22Rv1 (cell line): ENCODE data around the gene RHBDF2.

Experiments used
- H3K27ac ChIP-seq: fragments of 450-650 bp; 2 replicates; pipeline ENCODE4 v1.5.1; 2017
- ZFX ChIP-seq: fragments of 450-650 bp; IDR thresholded peaks from 2 replicates; pipeline ENCODE4 v1.6.1; 2017; ENCODE audit warnings: antibody characterized with exemption, borderline replicate concordance
- TF ChIP-seq, protein P1 (sequence below): fragments of 450-650 bp; IDR thresholded peaks from 2 replicates; pipeline ENCODE4 v1.5.1; 2017; ENCODE audit warnings: mild to moderate bottlenecking

RHBDF2 gene

DNA sequence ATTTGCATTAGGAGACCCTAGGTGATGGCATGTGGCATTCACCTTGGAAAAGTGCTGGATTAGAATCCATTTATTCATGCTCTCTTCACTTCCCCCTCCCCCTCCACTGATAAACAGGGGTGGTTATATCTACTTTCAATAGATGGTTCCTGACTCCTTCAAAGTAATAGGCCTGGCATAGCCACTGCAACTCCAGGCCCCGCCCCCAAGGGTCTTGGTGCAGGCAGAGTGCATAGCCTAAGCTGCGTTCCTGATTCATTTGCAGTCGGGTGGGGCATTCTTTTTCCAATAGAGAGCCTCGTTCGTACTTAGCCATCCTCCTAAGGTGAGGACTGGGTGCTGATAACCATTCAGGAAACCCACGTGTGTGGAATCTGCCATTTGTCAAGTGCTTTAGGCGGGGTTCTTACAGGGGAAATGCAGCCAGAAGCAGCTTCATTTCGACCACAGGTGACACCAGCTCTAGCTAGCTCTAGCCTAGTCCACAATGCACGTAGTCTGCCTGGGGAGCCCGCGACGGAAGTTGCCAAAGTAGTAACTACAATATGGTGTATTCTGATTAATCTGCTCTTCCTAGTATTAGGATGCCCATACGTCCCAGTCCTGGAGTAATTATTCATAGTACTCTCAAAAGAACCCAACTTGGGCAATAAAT lies 59.4 kb downstream of the RHBDF2 start:
- H3K27ac ChIP-seq: no peak overlapping the region
- TF ChIP-seq, protein P1, sequence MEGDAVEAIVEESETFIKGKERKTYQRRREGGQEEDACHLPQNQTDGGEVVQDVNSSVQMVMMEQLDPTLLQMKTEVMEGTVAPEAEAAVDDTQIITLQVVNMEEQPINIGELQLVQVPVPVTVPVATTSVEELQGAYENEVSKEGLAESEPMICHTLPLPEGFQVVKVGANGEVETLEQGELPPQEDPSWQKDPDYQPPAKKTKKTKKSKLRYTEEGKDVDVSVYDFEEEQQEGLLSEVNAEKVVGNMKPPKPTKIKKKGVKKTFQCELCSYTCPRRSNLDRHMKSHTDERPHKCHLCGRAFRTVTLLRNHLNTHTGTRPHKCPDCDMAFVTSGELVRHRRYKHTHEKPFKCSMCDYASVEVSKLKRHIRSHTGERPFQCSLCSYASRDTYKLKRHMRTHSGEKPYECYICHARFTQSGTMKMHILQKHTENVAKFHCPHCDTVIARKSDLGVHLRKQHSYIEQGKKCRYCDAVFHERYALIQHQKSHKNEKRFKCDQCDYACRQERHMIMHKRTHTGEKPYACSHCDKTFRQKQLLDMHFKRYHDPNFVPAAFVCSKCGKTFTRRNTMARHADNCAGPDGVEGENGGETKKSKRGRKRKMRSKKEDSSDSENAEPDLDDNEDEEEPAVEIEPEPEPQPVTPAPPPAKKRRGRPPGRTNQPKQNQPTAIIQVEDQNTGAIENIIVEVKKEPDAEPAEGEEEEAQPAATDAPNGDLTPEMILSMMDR: no peak
- no peak for TF ChIP-seq ZFX

DNA sequence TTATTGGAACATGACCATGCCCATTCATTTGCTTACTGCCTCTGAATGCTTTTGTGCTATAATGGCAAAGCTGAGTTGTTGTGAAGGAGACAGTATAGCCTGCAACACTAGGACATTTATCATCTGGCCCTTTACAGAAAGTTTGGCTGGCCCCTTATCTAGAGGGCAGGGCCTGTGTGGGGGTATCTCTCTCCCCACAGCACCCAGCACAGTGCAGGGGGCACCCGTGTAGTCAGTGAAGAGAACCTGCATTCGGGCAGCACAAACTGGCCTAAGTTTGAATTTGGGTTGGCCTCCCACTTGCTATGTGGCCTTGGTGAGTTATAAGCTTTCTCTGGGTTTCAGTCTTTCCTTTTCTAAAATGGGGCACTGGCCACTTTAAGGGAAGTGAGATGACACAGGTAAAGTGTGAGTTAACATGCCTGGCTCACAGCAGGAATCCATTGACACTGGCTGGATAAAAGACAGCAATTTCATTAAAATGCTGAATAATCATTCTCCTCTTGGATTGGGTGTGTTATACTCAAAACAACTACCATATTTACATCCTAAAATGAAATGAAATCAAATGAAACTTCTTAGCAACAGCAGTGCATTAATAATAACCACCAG lies 60.4 kb downstream of the RHBDF2 start:
- TF ChIP-seq, protein P1: no peak
- TF ChIP-seq ZFX: no peak
- H3K27ac ChIP-seq: no peak overlapping the region

DNA sequence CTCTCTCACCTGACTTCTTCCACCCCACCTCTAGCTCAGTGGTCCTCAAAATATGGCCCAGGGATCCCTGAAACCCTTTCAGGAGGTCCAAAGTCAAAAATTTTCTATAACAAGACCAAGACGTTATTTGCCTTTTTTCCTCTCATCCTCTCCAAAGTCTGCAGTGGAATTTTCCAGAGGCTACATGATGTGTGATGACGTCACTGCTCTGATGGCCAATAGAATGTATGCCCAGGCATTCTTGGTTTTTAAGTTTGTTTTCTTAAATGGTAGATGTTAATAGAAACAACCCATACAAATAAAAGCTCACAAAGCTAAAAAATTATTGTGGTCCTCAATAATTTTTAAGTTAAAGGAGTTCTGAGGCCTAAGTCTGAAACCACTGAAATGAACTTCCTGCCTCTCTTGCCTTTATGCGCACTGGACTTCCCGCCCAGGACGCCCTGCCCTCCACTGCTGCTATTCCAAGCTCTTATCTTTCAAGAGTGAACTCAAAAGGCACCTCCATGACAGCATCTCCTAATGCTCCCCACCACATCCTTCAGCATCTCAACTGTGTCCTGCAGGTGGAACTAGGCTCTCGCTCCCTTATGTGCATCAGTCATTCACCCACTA lies 61.8 kb downstream of the RHBDF2 start:
- TF ChIP-seq, protein P1: no peak
- TF ChIP-seq ZFX: no peak
- no peak overlapping the region for H3K27ac ChIP-seq

DNA sequence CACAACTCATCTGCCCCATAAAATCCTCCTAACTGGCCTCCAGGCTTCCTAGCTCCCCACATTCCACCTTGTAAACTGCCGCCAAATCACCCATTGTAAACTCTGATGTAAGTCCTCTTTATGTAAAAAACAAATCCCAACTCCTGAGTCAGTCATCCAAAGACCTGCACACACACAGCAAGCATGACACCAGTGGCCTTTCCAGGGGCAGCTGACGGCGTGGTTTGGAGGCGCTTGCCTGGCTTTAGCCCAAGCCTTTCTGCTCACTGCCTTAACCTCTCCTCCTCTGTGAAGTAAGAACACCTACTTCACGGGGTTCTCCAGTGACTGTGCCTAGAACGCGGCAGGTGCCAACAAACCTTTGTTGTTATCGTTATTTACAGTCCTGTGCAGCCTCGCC lies 62.3 kb downstream of the RHBDF2 start:
- no peak overlapping the region for H3K27ac ChIP-seq
- TF ChIP-seq ZFX: no peak
- TF ChIP-seq, protein P1: no peak

DNA sequence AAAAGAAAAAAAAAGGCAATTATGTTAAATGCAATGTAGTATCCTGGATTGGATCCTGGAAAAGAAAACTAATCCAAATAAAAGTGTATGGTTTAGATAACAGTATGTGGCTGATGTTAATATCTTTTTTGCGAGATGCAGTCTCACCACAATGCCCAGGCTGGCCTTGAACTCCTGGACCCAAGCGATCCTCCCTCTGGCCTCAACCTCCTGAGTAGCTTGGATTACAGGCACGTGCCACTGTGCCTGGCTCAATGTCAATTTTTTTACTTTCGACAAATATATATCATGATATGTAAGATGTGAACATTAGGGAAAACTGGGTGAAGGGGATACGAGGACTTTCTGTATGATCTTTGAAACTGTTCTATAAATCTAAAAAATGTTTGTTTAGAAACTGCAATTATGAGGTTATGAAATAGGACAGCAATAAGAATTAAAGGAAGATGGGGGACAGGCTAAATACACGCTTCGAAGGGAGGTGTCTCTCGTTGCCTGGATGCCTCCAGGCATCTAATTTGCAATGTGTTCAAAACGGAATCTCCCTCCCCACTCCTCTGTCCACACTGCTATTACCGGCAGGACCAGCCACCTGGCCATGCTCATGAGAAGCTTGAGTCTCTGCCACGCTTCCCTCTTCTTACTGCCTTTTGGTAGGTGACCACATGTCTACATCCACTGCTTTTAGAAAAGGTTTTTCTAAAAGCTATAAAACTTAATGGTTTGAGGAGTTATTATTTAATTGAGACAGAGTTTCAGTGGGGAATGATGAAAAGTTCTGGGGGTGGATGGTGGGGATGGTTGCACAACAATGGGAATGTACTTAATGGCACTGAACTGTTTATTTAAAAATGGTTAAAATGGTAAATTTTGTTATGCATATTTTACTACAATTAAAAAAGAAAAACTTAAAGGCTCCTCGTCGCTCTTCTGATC lies 63.5 kb downstream of the RHBDF2 start:
- no peak overlapping the region for H3K27ac ChIP-seq
- TF ChIP-seq ZFX: no peak
- TF ChIP-seq, protein P1: no peak

DNA sequence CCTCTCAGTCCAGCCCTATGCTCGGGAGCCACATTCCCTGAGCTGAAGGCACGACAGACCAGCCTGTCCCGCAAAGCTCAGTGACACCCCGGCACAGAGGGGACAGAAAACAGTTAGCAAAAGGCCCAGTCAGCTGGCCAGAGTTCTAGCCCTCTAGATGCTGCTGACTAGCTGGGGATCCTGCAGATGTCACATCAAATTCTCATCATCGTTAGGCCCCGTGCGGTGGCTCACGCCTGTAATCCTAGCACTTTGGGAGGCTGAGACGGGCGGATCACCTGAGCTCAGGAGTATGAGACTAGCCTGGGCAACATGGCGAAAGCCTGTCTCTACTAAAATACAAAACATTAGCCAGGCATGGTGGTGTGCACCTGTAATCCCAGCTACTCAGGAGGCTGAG lies 65.5 kb downstream of the RHBDF2 start:
- TF ChIP-seq ZFX: no peak
- TF ChIP-seq, protein P1: no peak
- H3K27ac ChIP-seq: no peak overlapping the region
